GM12801 (cell line): ENCODE measurements around the gene RBM33.

ENCODE experiments used
- CTCF ChIP-seq: IDR thresholded peaks from one replicate; pipeline ENCODE4 v1.5.1; 2011; ENCODE audit warnings: control low read depth; ENCODE audit not compliant: insufficient read length; ENCODE audit errors: extremely low read depth

RBM33 gene

DNA sequence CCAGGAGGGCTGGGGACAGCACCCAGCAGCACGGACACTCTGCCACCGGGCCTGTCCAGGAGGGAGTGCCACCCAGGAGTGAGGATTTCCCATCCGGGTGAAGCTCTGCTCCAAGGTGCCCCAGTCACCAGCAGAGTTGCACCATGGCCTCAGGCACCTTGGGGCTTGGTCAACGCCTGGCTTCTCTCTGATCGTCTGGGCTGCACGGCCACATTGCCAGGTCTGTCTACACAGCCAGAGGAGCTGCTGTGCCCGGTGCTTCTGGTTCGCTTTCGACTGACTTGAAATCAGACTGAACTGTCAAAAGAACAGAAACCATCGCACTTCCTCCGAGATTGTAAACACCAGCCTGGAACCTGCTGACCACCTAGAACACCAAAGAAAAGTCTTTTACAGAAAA is 155.8 kb downstream of the RBM33 start:
- no peak for TF ChIP-seq CTCF

DNA sequence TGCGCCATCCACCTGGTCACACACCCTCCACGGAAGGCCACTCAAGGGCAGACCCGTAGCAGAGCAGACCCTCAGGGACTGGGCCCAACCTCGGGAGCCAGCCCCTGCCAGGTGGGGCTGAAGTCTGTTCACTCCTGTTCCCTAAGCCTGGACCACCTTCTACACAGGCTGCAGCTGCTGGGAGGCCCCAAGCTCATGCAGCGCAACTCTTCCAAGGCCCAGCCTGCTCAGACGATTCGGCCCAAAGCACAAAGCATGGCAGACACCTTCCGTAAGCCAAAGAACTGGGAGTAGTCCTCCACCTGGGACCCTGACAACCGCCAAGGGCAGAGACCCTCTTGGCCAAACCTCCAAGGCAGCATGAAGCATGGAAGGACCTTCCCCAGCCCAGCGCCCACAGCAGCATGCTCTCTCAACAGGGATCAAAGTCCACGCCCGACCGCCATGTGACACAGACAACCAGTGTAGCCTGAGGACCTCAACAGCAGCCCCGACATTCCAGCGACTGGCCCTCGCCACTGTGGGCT is 156.3 kb downstream of the RBM33 start:
- TF ChIP-seq CTCF: no peak

GRCh38 chr7:155802291-155802690 is 157.8 kb downstream of the RBM33 start:
- TF ChIP-seq CTCF: no peak

DNA sequence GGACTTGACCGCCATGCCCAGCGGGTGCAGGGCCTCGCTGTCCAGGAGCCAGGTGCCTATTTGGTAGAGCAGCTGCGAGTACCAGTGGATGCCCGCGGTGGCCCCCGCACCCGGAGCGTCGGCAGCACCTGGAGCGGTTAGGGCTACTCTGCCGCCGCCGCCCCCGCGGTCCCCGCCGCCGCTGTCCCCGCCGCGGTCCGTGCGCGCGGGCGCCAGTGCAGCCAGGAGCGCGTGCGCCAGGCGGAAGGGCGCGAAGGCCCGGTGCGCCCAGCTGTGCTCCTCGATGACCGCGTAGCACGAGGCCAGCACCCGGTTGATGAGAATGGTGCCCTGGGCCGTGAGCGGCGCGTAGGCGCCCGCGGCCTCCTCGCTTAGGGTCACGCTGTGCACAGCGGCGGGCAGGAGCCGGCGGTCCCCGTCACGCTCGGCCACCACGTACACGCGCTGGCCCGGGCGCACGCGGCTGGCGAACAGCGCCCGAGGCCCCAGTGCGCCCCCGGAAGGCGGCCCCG is 158.5 kb downstream of the RBM33 start:
- TF ChIP-seq CTCF: no peak

DNA sequence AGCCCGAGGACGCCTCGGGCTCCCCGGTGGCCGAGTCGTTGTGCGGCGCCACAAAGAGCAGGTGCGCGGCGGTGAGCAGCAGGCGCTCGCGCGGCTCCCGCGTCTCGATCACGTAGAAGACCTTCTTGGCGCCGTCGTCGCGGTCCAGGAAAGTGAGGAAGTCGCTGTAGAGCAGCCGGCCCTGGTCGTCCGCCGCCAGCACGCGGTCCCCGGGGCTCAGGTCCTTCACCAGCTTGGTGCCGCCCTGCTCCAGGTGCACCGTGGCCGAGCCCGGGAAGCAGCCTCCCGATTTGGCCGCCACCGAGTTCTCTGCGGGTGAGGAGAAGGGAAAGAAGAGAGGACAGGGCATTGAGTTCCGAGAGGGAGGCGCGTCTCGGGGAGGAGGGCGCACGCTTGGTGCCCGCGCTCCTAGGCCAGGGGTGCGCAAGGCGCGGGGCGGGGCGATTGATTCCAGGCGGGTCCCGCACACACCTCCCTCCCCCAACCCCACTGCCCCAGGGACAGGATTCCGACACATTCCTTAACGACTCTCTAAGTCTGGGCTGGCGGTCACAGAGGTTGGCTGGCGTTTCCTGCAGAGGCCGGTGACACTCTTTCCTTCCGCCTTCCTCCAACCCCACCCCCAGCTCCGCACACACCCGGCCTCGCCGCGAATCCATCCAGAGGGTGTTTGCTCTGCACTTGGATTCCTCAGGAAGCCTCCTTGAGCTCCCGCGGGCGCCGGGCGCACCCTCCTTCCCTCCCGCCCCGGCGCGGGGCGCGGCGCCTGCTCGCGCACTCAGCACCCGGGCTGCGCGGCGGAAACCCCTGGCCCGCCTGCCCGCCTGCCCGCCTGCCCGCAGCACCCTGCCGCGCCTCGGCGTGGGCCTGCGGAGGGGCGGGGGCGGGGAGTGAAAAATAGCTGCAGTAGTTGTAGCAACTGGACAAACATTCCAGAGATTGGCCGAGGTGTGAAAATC is 159.2 kb downstream of the RBM33 start:
- TF ChIP-seq CTCF: no peak

GRCh38 chr7:155804431-155804831 is 160.0 kb downstream of the RBM33 start:
- TF ChIP-seq CTCF: no peak

DNA sequence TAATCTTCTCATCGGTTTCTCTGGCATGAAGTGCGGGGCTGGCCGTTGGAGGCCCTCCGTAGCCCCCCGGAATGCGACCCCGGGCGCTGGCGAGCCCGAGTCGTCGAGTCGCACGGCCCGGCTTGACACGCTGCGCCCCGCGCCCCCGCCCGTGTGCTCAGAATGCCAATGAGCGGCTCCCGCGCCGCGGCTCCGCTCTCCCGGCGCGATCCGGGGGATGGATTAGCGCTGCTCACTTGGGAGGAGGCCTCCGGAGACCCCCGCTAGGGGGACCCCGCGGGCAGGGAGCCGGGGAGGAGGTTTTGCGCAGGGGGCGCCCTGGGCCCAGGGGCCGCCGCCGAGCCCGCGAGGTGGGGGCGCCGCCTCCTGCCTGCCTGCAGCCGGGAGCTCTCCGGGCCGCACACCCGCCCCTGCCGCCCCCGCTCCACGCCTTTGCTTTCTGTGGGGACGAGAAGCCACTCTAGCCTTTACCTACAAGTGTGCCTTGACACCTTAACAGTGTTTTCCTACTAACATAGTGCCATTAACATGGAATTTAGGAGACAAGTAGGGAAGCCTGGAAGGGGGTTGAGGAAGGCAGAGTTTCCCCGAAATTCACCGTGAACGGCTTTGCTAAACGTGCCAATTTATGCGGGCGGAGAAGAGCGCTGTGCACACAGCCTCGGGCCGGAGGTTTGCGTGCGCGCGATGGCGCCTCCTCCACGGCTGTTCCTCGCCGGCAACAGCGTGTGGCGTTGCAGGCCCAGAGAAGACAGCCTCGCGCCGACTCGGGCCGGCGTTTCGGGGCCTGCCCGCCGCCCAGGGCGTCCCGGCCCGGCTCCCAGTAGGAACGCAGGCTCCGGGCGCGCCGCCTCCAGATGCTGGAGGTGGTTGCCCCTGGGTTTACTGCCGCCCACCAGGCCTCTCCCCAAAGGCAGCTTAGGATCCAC is 160.7 kb downstream of the RBM33 start:
- TF ChIP-seq CTCF: no peak
